ENCODE results near the gene ADCK1. TPM values are rescaled to one million over a fixed set of nuclear protein-coding genes. Genes with fewer than 3 reads are reported as not detected.
"Not testable (repeated sequence)": the region's sequence is repeated elsewhere in the genome, so short reads cannot be mapped to it uniquely, and the experiment has no call there.

The ADCK1 gene
- total RNA-seq, 4 donors from 2014 or later: 7.8 to 22.3 (median 12.6) TPM

DNA sequence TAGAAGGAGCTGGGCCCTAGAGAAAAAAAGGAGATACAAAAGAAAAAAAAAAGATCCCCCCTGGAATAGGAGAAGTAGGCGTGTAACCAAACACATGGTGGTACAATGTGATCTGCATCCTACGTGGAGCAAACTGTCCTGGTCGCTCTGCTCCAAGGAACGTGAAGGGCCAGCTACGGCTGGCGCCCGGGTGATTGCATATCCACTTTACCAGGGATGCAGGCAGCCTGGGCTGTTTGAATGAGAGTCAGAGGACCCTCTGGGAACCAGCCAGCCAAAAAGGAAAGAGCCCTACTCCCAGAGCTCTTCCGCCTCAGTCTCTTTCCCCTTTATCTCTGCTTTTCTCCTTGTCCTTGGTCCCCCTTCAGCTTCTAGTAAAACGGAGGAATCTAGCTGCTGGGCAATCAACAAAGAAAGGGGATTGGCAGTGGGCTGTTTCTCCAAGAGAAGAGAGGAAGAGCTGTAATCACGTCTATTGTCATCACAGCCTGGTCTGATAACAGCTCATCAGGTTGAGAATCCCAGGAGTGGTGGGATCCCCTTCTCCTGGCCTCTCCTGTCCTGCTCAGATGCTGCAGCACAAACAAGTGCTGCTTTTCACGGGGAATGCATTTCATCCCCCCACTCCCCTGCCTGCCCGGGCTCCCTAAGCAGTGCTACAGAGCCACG is 156.0 kb downstream of the ADCK1 start:
- DNase-seq: no peak
- WGBS, 2 donors (ENCODE audit: low coverage in 1 of 2): 53 to 59% methylated on average over 10 to 13 of the region's 13 CpGs
- TF ChIP-seq, protein P1, sequence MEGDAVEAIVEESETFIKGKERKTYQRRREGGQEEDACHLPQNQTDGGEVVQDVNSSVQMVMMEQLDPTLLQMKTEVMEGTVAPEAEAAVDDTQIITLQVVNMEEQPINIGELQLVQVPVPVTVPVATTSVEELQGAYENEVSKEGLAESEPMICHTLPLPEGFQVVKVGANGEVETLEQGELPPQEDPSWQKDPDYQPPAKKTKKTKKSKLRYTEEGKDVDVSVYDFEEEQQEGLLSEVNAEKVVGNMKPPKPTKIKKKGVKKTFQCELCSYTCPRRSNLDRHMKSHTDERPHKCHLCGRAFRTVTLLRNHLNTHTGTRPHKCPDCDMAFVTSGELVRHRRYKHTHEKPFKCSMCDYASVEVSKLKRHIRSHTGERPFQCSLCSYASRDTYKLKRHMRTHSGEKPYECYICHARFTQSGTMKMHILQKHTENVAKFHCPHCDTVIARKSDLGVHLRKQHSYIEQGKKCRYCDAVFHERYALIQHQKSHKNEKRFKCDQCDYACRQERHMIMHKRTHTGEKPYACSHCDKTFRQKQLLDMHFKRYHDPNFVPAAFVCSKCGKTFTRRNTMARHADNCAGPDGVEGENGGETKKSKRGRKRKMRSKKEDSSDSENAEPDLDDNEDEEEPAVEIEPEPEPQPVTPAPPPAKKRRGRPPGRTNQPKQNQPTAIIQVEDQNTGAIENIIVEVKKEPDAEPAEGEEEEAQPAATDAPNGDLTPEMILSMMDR (IDR thresholded peaks at IDR 0.05): no peak
- TF ChIP-seq EP300 (IDR thresholded peaks at IDR 0.05; ENCODE audit: low read depth): no peak
- TF ChIP-seq POLR2A (IDR thresholded peaks at IDR 0.05): no peak
- TF ChIP-seq POLR2AphosphoS5 (IDR thresholded peaks at IDR 0.05): no peak

DNA sequence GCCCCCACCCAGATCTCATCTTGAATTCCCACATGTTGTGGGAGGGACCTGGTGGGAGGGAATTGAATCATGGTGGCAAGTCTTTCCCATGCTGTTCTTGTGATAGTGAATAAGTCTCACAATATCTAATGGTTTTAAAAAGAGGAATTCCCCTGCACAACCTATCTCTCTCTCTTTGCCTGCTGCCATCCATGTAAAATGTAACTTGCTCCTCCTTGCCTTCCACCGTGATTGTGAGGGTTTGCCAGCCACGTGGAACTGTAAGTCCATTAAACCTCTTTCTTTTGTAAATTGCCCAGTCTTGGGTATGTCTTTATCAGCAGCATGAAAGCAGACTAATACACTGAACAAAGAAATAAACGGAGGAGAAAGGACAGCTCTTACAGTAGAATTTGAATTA is 159.8 kb downstream of the ADCK1 start:
- H3K4me1 ChIP-seq; H3K4me3 ChIP-seq; in situ Hi-C loops (cut with MboI; ENCODE audit: low pct_ligation_motif_present in 1 of 4, low pct_unique_long_range_greater_than_20kb in 1 of 4, low sequenced_read_pairs in 3 of 4); H3K27me3 ChIP-seq; H3K27ac ChIP-seq; DNase-seq; H3K36me3 ChIP-seq; intact Hi-C loops (cut with DNase I; ENCODE audit: low total_unique reads); H3K9me3 ChIP-seq: not testable (repeated sequence)
- WGBS, 2 donors (ENCODE audit: low coverage in 1 of 2): 34 to 46% methylated on average over 3 of the region's 3 CpGs

More for the DNA sequence above, 156.0 kb downstream of the ADCK1 start:
- Histone ChIP-seq H3K4me3 (no peak overlapping the region), H3K9me3 (no peaks in the 10 kb centered on the region), H3K27ac (no peak overlapping the region), H3K36me3 (no peaks in the 10 kb centered on the region), H3K27me3 (no peaks in the 10 kb centered on the region), H3K4me1 (no peaks in the 10 kb centered on the region)
- intact Hi-C loops (cut with DNase I; ENCODE audit: low total_unique reads) (no loop called here), in situ Hi-C loops (cut with MboI; ENCODE audit: low pct_ligation_motif_present in 1 of 4, low pct_unique_long_range_greater_than_20kb in 1 of 4, low sequenced_read_pairs in 3 of 4) (no loop called here)

DNA sequence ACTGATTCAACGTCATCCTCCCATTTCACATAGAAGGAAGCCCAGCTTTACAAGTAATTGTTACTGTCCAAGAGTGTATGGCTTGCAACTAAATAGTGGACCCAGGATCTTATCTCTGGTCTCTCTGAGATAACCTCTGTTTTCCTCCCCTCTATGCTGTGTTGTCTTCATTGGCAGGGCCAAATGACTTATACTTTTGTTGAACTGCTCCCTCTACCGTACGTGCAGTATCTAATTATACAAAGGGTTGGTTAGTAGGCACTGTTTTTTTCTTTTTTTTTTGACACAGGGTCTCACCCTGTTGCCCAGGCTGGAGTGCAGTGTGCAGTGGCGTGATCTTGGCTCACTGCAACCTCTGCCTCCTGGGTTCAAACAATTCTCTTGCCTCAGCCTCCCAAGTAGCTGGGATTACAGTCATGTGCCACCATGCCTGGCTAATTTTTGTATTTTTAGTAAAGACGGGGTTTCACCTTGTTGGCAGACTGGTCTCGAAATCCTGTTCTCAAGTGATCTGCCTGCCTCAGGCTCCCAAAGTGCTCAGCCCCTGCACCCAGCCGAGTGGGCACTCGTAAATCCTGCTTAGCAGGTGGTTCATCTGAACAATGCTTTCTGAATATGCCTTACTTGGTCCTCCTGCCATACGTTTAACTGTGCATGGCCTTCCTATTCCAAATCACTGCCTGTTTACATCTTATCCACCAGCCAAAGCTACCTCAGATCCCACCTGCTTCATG is 162.1 kb downstream of the ADCK1 start:
- Histone ChIP-seq H3K36me3 (no peaks in the 10 kb centered on the region), H3K4me1 (peaks cover 0 to 7% (median 0%) of the 10 kb centered on the region in 4 donors), H3K4me3 (no peak overlapping the region), H3K27me3 (peaks cover 19% of the 10 kb centered on the region), H3K27ac (no peak overlapping the region), H3K9me3 (no peaks in the 10 kb centered on the region)
- WGBS, 2 donors (ENCODE audit: low coverage in 1 of 2): 63 to 72% methylated on average over 5 to 9 of the region's 9 CpGs
- TF ChIP-seq POLR2A (IDR thresholded peaks at IDR 0.05) (no peak), POLR2AphosphoS5 (IDR thresholded peaks at IDR 0.05) (no peak), EP300 (IDR thresholded peaks at IDR 0.05; ENCODE audit: low read depth) (no peak)
- TF ChIP-seq, protein P1 (IDR thresholded peaks at IDR 0.05): no peak
- intact Hi-C loops (cut with DNase I; ENCODE audit: low total_unique reads): no loop called here
- in situ Hi-C loops (cut with MboI; ENCODE audit: low pct_ligation_motif_present in 1 of 4, low pct_unique_long_range_greater_than_20kb in 1 of 4, low sequenced_read_pairs in 3 of 4): no loop called here
- DNase-seq: no peak

DNA sequence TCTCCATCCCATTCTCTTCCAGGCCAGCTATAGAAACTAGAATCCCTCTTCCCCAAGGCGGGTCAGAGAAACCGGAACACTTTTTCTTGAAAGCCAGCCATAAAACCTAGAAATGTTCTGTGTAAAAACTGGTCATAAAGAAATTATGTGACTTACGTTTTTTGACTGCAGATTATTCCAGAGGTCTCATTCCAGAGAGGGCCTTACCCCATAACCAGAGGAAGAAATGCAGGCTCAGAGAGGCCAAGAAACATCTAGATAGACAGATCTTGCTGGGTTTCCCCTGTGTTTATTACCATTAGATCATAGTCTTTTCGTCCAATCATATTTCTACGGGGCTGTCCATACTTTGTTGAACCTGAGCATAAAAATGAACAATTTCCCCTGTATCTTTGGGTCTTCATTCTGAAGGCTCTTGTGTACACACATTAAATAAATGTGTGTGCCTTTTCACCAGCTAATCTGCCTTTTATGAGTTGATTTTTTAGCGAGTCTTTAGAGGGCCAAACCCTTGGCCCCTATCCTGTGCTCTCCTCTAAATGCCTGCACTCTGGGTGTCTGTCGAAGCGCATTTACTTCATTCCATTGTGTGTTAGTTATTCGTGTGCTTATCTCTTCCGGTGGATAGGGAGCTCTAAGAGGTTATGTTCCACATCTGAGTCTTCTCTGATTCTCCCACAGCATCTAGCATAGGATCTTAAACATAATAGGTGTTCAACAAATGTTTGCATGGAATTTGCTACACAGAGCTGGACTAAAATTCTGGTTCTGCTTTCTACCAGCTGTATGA is 163.0 kb downstream of the ADCK1 start:
- TF ChIP-seq POLR2AphosphoS5 (IDR thresholded peaks at IDR 0.05) (no peak), POLR2A (IDR thresholded peaks at IDR 0.05) (no peak), EP300 (IDR thresholded peaks at IDR 0.05; ENCODE audit: low read depth) (no peak)
- TF ChIP-seq, protein P1 (IDR thresholded peaks at IDR 0.05): no peak
- Histone ChIP-seq H3K27ac (no peak overlapping the region), H3K4me3 (no peak overlapping the region), H3K4me1 (peaks cover 0 to 7% (median 0%) of the 10 kb centered on the region in 4 donors), H3K27me3 (peaks cover 28% of the 10 kb centered on the region), H3K9me3 (no peaks in the 10 kb centered on the region), H3K36me3 (no peaks in the 10 kb centered on the region)
- intact Hi-C loops (cut with DNase I; ENCODE audit: low total_unique reads): no loop called here
- in situ Hi-C loops (cut with MboI; ENCODE audit: low pct_ligation_motif_present in 1 of 4, low pct_unique_long_range_greater_than_20kb in 1 of 4, low sequenced_read_pairs in 3 of 4): no loop called here
- WGBS, 2 donors (ENCODE audit: low coverage in 1 of 2): 78 to 79% methylated on average over 4 to 10 of the region's 10 CpGs
- no peak for DNase-seq

Measured in transverse colon (tissue), 4 donors.